ENCODE data around the gene ZRANB1. TPM values are rescaled to one million over a fixed set of nuclear protein-coding genes. Genes with fewer than 3 reads are reported as not detected.

The ZRANB1 gene
- total and polyA plus RNA-seq, 2 of the 13 experiments (the other 11 are each of a cell fraction or from before 2014, with no cell fraction given) = 10.3 to 19.6 TPM

DNA sequence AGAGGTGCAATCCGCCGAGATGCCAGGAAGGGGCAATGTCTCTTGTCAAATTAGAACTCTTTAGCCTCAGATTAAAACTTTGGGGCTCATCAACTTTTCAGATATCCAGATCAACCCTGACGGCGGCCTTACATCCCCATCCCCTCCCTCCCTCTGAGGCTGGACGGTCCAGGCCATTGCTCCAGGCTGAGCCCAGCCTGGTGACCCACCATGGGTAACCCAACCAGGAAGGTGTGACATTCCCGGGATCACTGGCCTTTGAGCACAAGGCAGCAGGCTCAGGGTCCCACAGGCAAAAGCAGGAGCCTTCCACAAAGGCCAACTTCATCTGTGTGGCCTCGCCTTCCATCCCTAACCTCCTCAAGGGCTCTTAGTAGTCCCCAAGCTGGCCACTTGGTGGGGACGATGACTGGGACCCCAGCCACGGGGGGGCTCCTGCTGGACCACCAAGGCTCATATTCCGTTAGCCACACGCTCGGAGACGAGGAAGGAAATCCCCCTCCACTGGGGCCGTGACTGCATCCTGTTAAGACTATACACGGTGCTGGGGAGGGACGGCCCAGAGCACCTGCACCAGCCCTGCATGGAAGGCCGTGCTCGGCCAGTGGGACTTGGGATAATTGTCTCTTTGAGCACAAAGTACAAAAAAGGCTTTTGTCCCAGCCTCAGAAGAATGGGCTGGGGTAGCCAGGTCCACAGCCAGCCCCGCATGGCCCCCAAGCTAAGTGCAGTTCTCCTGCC, 62.8 kb downstream of the ZRANB1 start (continued):
- TF ChIP-seq CREB1 (IDR thresholded peaks at IDR 0.05) = no peak
- TF ChIP-seq CREB1 (CRISPR knock-in tag; IDR thresholded peaks at IDR 0.05) = no peak
- TF ChIP-seq, protein P1, sequence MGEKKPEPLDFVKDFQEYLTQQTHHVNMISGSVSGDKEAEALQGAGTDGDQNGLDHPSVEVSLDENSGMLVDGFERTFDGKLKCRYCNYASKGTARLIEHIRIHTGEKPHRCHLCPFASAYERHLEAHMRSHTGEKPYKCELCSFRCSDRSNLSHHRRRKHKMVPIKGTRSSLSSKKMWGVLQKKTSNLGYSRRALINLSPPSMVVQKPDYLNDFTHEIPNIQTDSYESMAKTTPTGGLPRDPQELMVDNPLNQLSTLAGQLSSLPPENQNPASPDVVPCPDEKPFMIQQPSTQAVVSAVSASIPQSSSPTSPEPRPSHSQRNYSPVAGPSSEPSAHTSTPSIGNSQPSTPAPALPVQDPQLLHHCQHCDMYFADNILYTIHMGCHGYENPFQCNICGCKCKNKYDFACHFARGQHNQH (CRISPR knock-in tag; IDR thresholded peaks at IDR 0.05) = no peak
- TF ChIP-seq KLF15 (CRISPR knock-in tag; IDR thresholded peaks at IDR 0.05; ENCODE audit: borderline replicate concordance) = no peak
- TF ChIP-seq ZNF674 (CRISPR knock-in tag; IDR thresholded peaks at IDR 0.05; ENCODE audit: low read depth) = no peak
- TF ChIP-seq MIER3 (CRISPR knock-in tag; IDR thresholded peaks at IDR 0.05; ENCODE audit: borderline replicate concordance) = no peak

DNA sequence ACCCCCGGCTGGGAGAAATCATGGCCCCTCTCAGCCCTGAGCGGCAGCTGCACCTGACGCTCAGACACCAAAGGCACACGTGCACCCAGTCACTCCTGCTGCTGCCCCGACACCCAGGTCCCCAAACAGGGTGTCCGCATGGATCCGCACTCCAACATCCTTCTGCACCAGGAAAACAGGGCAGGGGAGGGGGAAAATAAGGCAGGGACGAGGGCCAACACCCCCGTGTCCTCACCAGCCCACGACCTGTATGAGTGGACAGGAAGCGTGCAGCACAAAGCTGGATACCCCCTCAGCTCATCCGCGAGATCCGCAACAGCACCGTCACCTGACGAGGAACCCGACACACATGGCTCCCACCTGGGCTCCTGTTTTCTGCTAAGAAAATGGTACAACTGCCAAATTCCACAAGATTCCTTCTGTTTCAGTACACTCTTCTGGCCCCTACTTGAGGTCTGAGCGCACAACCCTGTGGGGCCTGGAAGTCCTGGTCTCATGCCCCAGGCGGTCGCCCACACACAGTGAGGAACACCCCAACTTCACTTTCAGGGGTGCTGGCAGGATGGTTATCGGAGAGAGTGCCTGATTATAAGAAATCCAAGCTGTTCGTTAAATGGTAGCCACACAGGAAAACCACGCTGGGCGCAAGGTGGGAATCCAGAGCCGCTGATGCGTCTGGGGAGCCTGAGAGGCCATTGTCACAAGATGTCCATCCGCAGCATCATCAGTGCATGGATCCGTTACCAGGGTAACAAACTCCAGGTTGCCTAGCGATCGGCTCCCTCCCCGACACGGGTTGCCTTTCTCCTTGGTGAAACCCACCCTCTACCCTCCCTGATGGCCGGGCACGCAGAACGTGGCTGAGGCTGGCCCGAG, 63.6 kb downstream of the ZRANB1 start:
- no peak for FAIRE-seq
- H4K20me1 ChIP-seq (ENCODE audit: insufficient read depth, low read length) = no peaks in the 10 kb centered on the region
- BruUV-seq (replicated peaks) = no TSS peak
- no peaks in the 10 kb centered on the region for H3K36me3 ChIP-seq (replicated peaks in 1 of 2; ENCODE audit: control insufficient read depth in 1 of 2, insufficient read depth in 2 of 2, low read length in 2 of 2)
- no peak for ATAC-seq
- H3K27ac ChIP-seq (ENCODE audit: extremely low read length, insufficient read depth, low read length) = no peak overlapping the region
- DNase-seq (ENCODE audit: low spot score) = no peak
- no peak overlapping the region for H2AFZ ChIP-seq (ENCODE audit: low read length)
- peaks cover 11% of the 10 kb centered on the region for H3K4me1 ChIP-seq (ENCODE audit: insufficient read depth, low read length)
- POLR2A ChIA-PET = no interaction called here
- no peak overlapping the region for H3K9ac ChIP-seq (ENCODE audit: insufficient read depth, low read depth, low read length)
- no peaks in the 10 kb centered on the region for H3K9me3 ChIP-seq (ENCODE audit: low read length)
- no peak overlapping the region for H3K4me2 ChIP-seq (ENCODE audit: low read depth, low read length)
- in situ Hi-C loops (cut with HindIII; ENCODE audit: extremely low pct_ligation_motif_present, low pct_unique_long_range_greater_than_20kb) = no loop called here
- no peak overlapping the region for H3K4me3 ChIP-seq (replicated peaks in 1 of 3; ENCODE audit: insufficient read depth in 1 of 3, low read depth in 2 of 3, low read length in 3 of 3)
- no peak for TF ChIP-seq PTBP1 (IDR thresholded peaks at IDR 0.05; ENCODE audit: low read depth, low read length, poor library complexity, severe bottlenecking)
- no peak for TF ChIP-seq ZNF704 (CRISPR knock-in tag; IDR thresholded peaks at IDR 0.05; ENCODE audit: borderline replicate concordance)
- no peak for TF ChIP-seq SP140L (CRISPR knock-in tag; IDR thresholded peaks at IDR 0.05; ENCODE audit: borderline replicate concordance)
- no peak for TF ChIP-seq ZNF580 (CRISPR knock-in tag; IDR thresholded peaks at IDR 0.05; ENCODE audit: borderline replicate concordance, low read depth)
- no peak for TF ChIP-seq ZNF296 (CRISPR knock-in tag; conservative IDR thresholded peaks at IDR 0.05)
- TF ChIP-seq PHF5A (CRISPR knock-in tag; IDR thresholded peaks at IDR 0.05; ENCODE audit: low read depth, unreplicated experiment) = no peak
- no peak for TF ChIP-seq ZNF446 (CRISPR knock-in tag; IDR thresholded peaks at IDR 0.05)
- no peak for TF ChIP-seq ZNF18 (CRISPR knock-in tag; IDR thresholded peaks at IDR 0.05; ENCODE audit: insufficient replicate concordance)
- CTCF ChIA-PET (ENCODE audit: low intra/inter-chr PET ratio, low total read pairs) = no interaction called here
- H3K27me3 ChIP-seq (ENCODE audit: control insufficient read depth in 1 of 2, insufficient read depth in 2 of 2, low read length in 2 of 2) = peaks cover 23 to 76% of the 10 kb centered on the region in 2 experiments
- intact Hi-C loops (cut with micrococcal nuclease; ENCODE audit: unreplicated experiment) = no loop called here
- 48% methylated on average over 28 of the region's 36 CpGs for WGBS (ENCODE audit: low lambda C conversion rate)
- no peaks in the 10 kb centered on the region for H3K79me2 ChIP-seq (ENCODE audit: insufficient read depth, low read length)

Measured in HepG2 (cell line).